DND-41 (cell line): ENCODE results near the gene RTCB.
"Not testable (repeated sequence)": the region's sequence is repeated elsewhere in the genome, so short reads cannot be mapped to it uniquely, and the experiment has no call there.

Experiments
- ATAC-seq: fragments of 200-7000 bp; cut with Tn5 transposase; 3 replicates; pipeline ENCODE4 v1.9.1; 2021; ENCODE audit warnings: low read depth; ENCODE audit not compliant: insufficient read depth
- DNase-seq: peaks from one replicate; pipeline ENCODE4 v3.0.0-alpha.2; 2020
- H2AFZ ChIP-seq: 2 replicates; pipeline ENCODE4 v1.6.0; 2012; ENCODE audit warnings: low read depth, low read length
- H3K27ac ChIP-seq: 2 replicates; pipeline ENCODE4 v1.5.1; 2012; ENCODE audit warnings: low read length, inconsistent platforms
- H3K27me3 ChIP-seq: fragments of 200-600 bp; sonication (generic); 2 replicates; pipeline ENCODE4 v1.6.0; 2012; ENCODE audit warnings: low read length, mild to moderate bottlenecking, inconsistent platforms; ENCODE audit not compliant: insufficient read depth, poor library complexity
- H3K36me3 ChIP-seq: 2 replicates; pipeline ENCODE4 v1.5.1; 2012; ENCODE audit warnings: low read length, inconsistent platforms; ENCODE audit not compliant: insufficient read depth
- H3K4me1 ChIP-seq: 2 replicates; pipeline ENCODE4 v1.5.1; 2012; ENCODE audit warnings: mild to moderate bottlenecking, low read length; ENCODE audit not compliant: insufficient read depth
- H3K4me2 ChIP-seq: 2 replicates; pipeline ENCODE4 v1.6.0; 2012; ENCODE audit warnings: mild to moderate bottlenecking, moderate library complexity, low read length, inconsistent platforms; ENCODE audit not compliant: insufficient read depth
- H3K4me3 ChIP-seq, 2 experiments: fragments of 200-600 bp in 1 of 2; shearing (Covaris generic) in 1 of 2; 2 replicates each; pipeline ENCODE4 v1.5.1; 2012 to 2016; ENCODE audit warnings: inconsistent platforms in 2 of 2, low read length in 2 of 2, mild to moderate bottlenecking in 2 of 2, low read depth in 1 of 2, moderate library complexity in 1 of 2
- H3K79me2 ChIP-seq: 2 replicates; pipeline ENCODE4 v1.6.0; 2012; ENCODE audit warnings: low read length, inconsistent platforms; ENCODE audit not compliant: insufficient read depth
- H3K9ac ChIP-seq: 2 replicates; pipeline ENCODE4 v1.6.0; 2012; ENCODE audit warnings: low read depth, mild to moderate bottlenecking, inconsistent platforms, low read length, moderate library complexity
- H3K9me3 ChIP-seq: 2 replicates; pipeline ENCODE4 v1.5.1; 2012; ENCODE audit warnings: low read length, moderate library complexity, mild to moderate bottlenecking, inconsistent platforms; ENCODE audit not compliant: insufficient read depth, severe bottlenecking
- H4K20me1 ChIP-seq: 2 replicates; pipeline ENCODE4 v1.6.0; 2012; ENCODE audit warnings: low read length; ENCODE audit not compliant: insufficient read depth
- CTCF ChIP-seq: IDR thresholded peaks from 2 replicates; pipeline ENCODE4 v1.5.1; 2012; ENCODE audit warnings: borderline replicate concordance, low read length, moderate library complexity, mild to moderate bottlenecking; ENCODE audit not compliant: poor library complexity, severe bottlenecking; ENCODE audit errors: extremely low read depth
- EZH2 ChIP-seq: IDR thresholded peaks from 3 replicates; pipeline ENCODE4 v1.6.1; 2012; ENCODE audit warnings: borderline replicate concordance, low read depth, mild to moderate bottlenecking, moderate library complexity, low read length, inconsistent platforms; ENCODE audit not compliant: severe bottlenecking

The RTCB gene

GRCh38 chr22:32353292-32353691, 58.8 kb downstream of the RTCB start:
- TF ChIP-seq EZH2 (no peak), CTCF (no peak)
- no peak overlapping the region for H2AFZ ChIP-seq

GRCh38 chr22:32352681-32353080, 59.4 kb downstream of the RTCB start:
- no peak for DNase-seq
- Histone ChIP-seq H3K4me2 (no peak overlapping the region), H3K79me2 (no peaks in the 10 kb centered on the region), H3K27me3 (no peaks in the 10 kb centered on the region), H2AFZ (no peak overlapping the region), H3K4me3 (no peak overlapping the region), H3K9me3 (no peaks in the 10 kb centered on the region), H3K36me3 (no peaks in the 10 kb centered on the region), H3K9ac (no peak overlapping the region), H4K20me1 (no peaks in the 10 kb centered on the region), H3K27ac (no peak overlapping the region), H3K4me1 (no peaks in the 10 kb centered on the region)
- no peak for ATAC-seq
- TF ChIP-seq EZH2 (no peak), CTCF (no peak)

More at GRCh38 chr22:32353292-32353691, 58.8 kb downstream of the RTCB start:
- Histone ChIP-seq H3K4me2 (no peak overlapping the region), H3K4me3 (no peak overlapping the region), H4K20me1 (no peaks in the 10 kb centered on the region), H3K9ac (no peak overlapping the region), H3K27ac (no peak overlapping the region), H3K27me3 (no peaks in the 10 kb centered on the region), H3K79me2 (no peaks in the 10 kb centered on the region), H3K36me3 (no peaks in the 10 kb centered on the region), H3K4me1 (no peaks in the 10 kb centered on the region), H3K9me3 (no peaks in the 10 kb centered on the region)
- no peak for ATAC-seq
- no peak for DNase-seq

DNA sequence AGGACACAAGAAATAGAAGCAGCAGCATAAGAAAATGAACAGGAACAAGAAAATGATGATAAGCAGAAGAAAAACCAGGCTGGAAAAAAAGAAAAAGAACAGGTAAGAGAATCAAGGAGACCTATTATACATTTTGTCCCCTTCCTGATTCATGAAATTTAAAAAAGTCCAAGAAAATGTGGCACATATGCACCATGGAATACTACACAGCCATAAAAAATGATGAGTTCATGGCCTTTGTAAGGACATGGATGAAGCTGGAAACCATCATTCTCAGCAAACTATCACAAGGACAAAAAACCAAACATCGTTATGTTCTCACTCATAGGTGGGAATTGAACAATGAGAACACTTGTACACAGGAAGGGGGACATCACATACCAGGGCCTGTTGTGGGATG, 60.2 kb downstream of the RTCB start:
- ATAC-seq, H3K4me1 ChIP-seq: not testable (repeated sequence)

GRCh38 chr22:32348031-32348611, 63.9 kb downstream of the RTCB start:
- Histone ChIP-seq H3K9ac (no peak overlapping the region), H3K9me3 (no peaks in the 10 kb centered on the region), H2AFZ (no peak overlapping the region), H3K36me3 (no peaks in the 10 kb centered on the region), H3K4me1 (no peaks in the 10 kb centered on the region), H3K4me2 (no peak overlapping the region), H3K27me3 (peaks cover 10% of the 10 kb centered on the region), H3K4me3 (no peak overlapping the region), H3K27ac (no peak overlapping the region), H4K20me1 (no peaks in the 10 kb centered on the region), H3K79me2 (no peaks in the 10 kb centered on the region)
- TF ChIP-seq CTCF, result no peak
- no peak for TF ChIP-seq EZH2
- ATAC-seq (no peak), DNase-seq (no peak)

More for the DNA sequence above, 60.2 kb downstream of the RTCB start:
- not testable (repeated sequence) for H2AFZ ChIP-seq, H3K4me3 ChIP-seq, H3K9ac ChIP-seq, H3K9me3 ChIP-seq, H3K36me3 ChIP-seq, DNase-seq, H3K27me3 ChIP-seq, H3K27ac ChIP-seq, H3K4me2 ChIP-seq, H3K79me2 ChIP-seq, H4K20me1 ChIP-seq
